K562 (cell line): ENCODE data around the gene PDE6B.

ENCODE experiments used
- CTCF ChIP-seq, 3 experiments: IDR thresholded peaks in 2 of 3; conservative IDR thresholded peaks in 1 of 3; 2 replicates each; pipeline ENCODE4 v1.5.1; 2011 to 2012; ENCODE audit warnings: low read length in 3 of 3, mild to moderate bottlenecking in 3 of 3, control low read depth in 2 of 3, improper control_type of control experiment in 1 of 3, inconsistent platforms in 1 of 3, low read depth in 1 of 3, mixed read lengths in 1 of 3, moderate library complexity in 1 of 3; ENCODE audit not compliant: insufficient read depth in 2 of 3
- E2F4 ChIP-seq: sonication (generic); formaldehyde crosslinking; IDR thresholded peaks from 2 replicates; pipeline ENCODE4 v1.8.0; 2022; ENCODE audit warnings: mild to moderate bottlenecking, low read depth, missing genetic modification reagents
- HDGF ChIP-seq: fragments of 450-650 bp; IDR thresholded peaks from 2 replicates; pipeline ENCODE4 v1.6.1; 2016
- OTX1 ChIP-seq: fragments of 450-650 bp; formaldehyde crosslinking; IDR thresholded peaks from 2 replicates; pipeline ENCODE4 v1.4.0; 2022; ENCODE audit warnings: mild to moderate bottlenecking
- POLR2A ChIP-seq: fragments of 450-650 bp; conservative IDR thresholded peaks from 2 replicates; pipeline ENCODE4 v1.6.1; 2016
- RAD21 ChIP-seq, 2 experiments: fragments of 250-450 bp in 1 of 2; fragments of 450-650 bp in 1 of 2; sonication (Bioruptor Pico) in 1 of 2; formaldehyde crosslinking in 1 of 2; IDR thresholded peaks in 1 of 2; conservative IDR thresholded peaks in 1 of 2; 2 replicates each; pipeline versions ENCODE4 v1.4.0 to v1.8.0; 2020 to 2022; ENCODE audit warnings: mild to moderate bottlenecking in 2 of 2, moderate library complexity in 1 of 2
- TRIM25 ChIP-seq: fragments of 450-650 bp; IDR thresholded peaks from 2 replicates; pipeline ENCODE4 v1.7.0; 2016; ENCODE audit warnings: borderline replicate concordance
- USF2 ChIP-seq: sonication (generic); formaldehyde crosslinking; IDR thresholded peaks from 2 replicates; pipeline ENCODE4 v1.5.0; 2020; ENCODE audit warnings: missing genetic modification reagents
- ZNF232 ChIP-seq: sonication (generic); formaldehyde crosslinking; IDR thresholded peaks from 2 replicates; pipeline ENCODE4 v1.8.0; 2022; ENCODE audit warnings: mild to moderate bottlenecking, missing genetic modification reagents

GRCh38 chr4:714087-714486, 88.7 kb downstream of the PDE6B start:
- TF ChIP-seq RAD21 (CRISPR knock-in tag; conservative IDR thresholded peaks at IDR 0.05 in 1 of 2, IDR thresholded peaks at IDR 0.05 in 1 of 2) (no peak), ZNF232 (no peak), E2F4 (CRISPR knock-in tag) (no peak), CTCF (IDR thresholded peaks at IDR 0.05 in 2 of 3, conservative IDR thresholded peaks at IDR 0.05 in 1 of 3; ENCODE audit: insufficient read depth in 2 of 3, low read depth in 1 of 3, low read length in 3 of 3) (no peak), POLR2A (no peak), USF2 (CRISPR knock-in tag) (no peak), TRIM25 (no peak), OTX1 (no peak), HDGF (no peak)
